IPS DF 4.7 (cell line): Measurements from ENCODE around the gene FAM120A.

ENCODE experiments used
- DNase-seq: peaks from one replicate; pipeline ENCODE4 v3.0.0-alpha.2; 2013; ENCODE audit warnings: low spot score; ENCODE audit errors: extremely low read depth

FAM120A gene

GRCh38 chr9:93440896-93441580, 10.4 kb upstream of the FAM120A start:
- no peak for DNase-seq

- DNase-seq, result no peak
These were observed 5.4 kb upstream of the FAM120A start for GRCh38 chr9:93446073-93446472.

- DNase-seq, result no peak
These were observed 3.8 kb upstream of the FAM120A start for GRCh38 chr9:93447655-93448054.

GRCh38 chr9:93451849-93452709, 594 bp downstream of the FAM120A start:
- DNase-seq, result no peak

GRCh38 chr9:93452710-93453046, 1.2 kb downstream of the FAM120A start:
- DNase-seq, result no peak

GRCh38 chr9:93453047-93453914, 1.8 kb downstream of the FAM120A start, which contains the start of gene FAM120AOS:
Gene FAM120AOS, minus strand, starts transcription at chr9:93453581. Its CDS starts 872 bp downstream, at chr9:93452709.
- peak; percentile 74 for DNase-seq

- no peak for DNase-seq
These were observed 4.5 kb downstream of the FAM120A start for GRCh38 chr9:93456022-93456421.

GRCh38 chr9:93456504-93456903, 5.0 kb downstream of the FAM120A start:
- DNase-seq, result no peak

- DNase-seq, result no peak
These were observed 5.5 kb downstream of the FAM120A start for GRCh38 chr9:93457006-93457405.

GRCh38 chr9:93458712-93459111, 7.2 kb downstream of the FAM120A start:
- no peak for DNase-seq

GRCh38 chr9:93459432-93459847, 8.0 kb downstream of the FAM120A start:
- no peak for DNase-seq

GRCh38 chr9:93460689-93461413, 9.4 kb downstream of the FAM120A start:
- DNase-seq, result no peak

- no peak for DNase-seq
These were observed 9.9 kb downstream of the FAM120A start for GRCh38 chr9:93461414-93461743.

- no peak for DNase-seq
These were observed 10.3 kb downstream of the FAM120A start for GRCh38 chr9:93461821-93462220.

- DNase-seq, result no peak
These were observed 12.3 kb downstream of the FAM120A start for GRCh38 chr9:93463638-93464248.

- DNase-seq, result no peak
These were observed 12.9 kb downstream of the FAM120A start for GRCh38 chr9:93464395-93464794.

GRCh38 chr9:93464876-93465275, 13.4 kb downstream of the FAM120A start:
- DNase-seq, result no peak

- no peak for DNase-seq
These were observed 14.4 kb downstream of the FAM120A start for GRCh38 chr9:93465855-93466254.

- no peak for DNase-seq
These were observed 15.1 kb downstream of the FAM120A start for GRCh38 chr9:93466416-93467061.

GRCh38 chr9:93467062-93467416, 15.6 kb downstream of the FAM120A start:
- DNase-seq, result no peak
